Glutamatergic neuron (in vitro differentiated cells): ENCODE data around the gene NPHP4. TPM values are rescaled to one million over a fixed set of nuclear protein-coding genes. Genes with fewer than 3 reads are reported as not detected.
A peak's percentile ranks its signal among the peaks of the same experiment; 100 is the strongest.

Experiments
- DNase-seq: peaks from one replicate; pipeline ENCODE4 v3.0.0; 2022
- H3K27ac Mint-ChIP-seq: one replicate; pipeline ENCODE4 v1.8.0; 2020; ENCODE audit warnings: mild to moderate bottlenecking, mixed read lengths, inconsistent platforms; ENCODE audit not compliant: unreplicated experiment
- H3K27me3 Mint-ChIP-seq: one replicate; pipeline ENCODE4 v1.8.0; 2020; ENCODE audit warnings: mild to moderate bottlenecking, moderate library complexity, mixed read lengths, inconsistent platforms; ENCODE audit not compliant: unreplicated experiment
- H3K36me3 Mint-ChIP-seq: one replicate; pipeline ENCODE4 v1.8.0; 2020; ENCODE audit warnings: mild to moderate bottlenecking, mixed read lengths, inconsistent platforms; ENCODE audit not compliant: unreplicated experiment
- H3K4me1 Mint-ChIP-seq: one replicate; pipeline ENCODE4 v1.8.0; 2020; ENCODE audit warnings: mild to moderate bottlenecking, low read depth, mixed read lengths, inconsistent platforms; ENCODE audit not compliant: unreplicated experiment
- H3K4me3 Mint-ChIP-seq: one replicate; pipeline ENCODE4 v1.8.0; 2020; ENCODE audit warnings: mild to moderate bottlenecking, mixed read lengths, inconsistent platforms; ENCODE audit not compliant: unreplicated experiment
- H3K9me3 Mint-ChIP-seq: one replicate; pipeline ENCODE4 v1.8.0; 2020; ENCODE audit warnings: mild to moderate bottlenecking, moderate library complexity, mixed read lengths, inconsistent platforms; ENCODE audit not compliant: unreplicated experiment
- total RNA-seq: library from RNA; stranded (reverse); fragmentation: NEBNext Ultra II Directional; extraction: Animal tissue kit (Norgen Biotek cat#: 25700); gene quantifications from one replicate; pipeline ENCODE4 v1.2.1, GENCODE V29; 2021; ENCODE audit not compliant: unreplicated experiment
- TF ChIP-seq, protein P1 (sequence below): fragments of 200-600 bp; sonication (generic); IDR thresholded peaks from one replicate; pipeline ENCODE4 v1.5.0; 2021; ENCODE audit not compliant: partially characterized antibody, unreplicated experiment

NPHP4 gene
- total RNA-seq, 1 donor from 2014 or later = 28.4 TPM

DNA sequence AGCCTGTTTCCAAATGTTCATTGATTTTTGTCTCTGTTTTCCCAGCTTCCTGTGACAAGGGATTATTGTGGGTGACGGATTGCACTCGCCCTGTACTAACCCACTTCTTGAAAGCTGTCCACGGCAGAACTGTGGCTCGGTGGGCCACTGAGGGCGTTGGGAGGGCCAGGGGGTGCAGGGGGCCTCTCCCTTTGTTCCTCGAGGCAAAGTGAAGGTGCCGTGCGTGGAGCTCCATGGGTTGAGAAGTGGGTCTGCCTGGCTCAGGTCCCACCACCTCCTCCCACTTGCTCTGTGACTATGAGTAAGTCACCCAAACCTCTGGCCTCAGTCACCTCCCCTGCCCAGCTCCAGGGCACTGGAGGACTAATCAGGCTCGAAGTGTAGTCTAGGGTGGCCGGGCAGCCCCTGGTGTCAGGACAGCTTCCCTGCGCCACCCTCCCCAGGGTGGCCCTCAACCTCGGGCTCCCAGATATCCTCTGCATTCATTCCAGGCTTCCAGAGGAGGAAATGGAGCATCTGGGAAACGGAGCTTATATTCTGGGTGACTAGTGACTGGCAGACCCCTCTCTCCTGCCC lies 148.6 kb downstream of the NPHP4 start:
- no peak for DNase-seq
- peaks cover 5% of the 10 kb centered on the region for H3K27me3 Mint-ChIP-seq
- peak overlapping the region; percentile 15 for H3K4me3 Mint-ChIP-seq
- TF ChIP-seq, protein P1, sequence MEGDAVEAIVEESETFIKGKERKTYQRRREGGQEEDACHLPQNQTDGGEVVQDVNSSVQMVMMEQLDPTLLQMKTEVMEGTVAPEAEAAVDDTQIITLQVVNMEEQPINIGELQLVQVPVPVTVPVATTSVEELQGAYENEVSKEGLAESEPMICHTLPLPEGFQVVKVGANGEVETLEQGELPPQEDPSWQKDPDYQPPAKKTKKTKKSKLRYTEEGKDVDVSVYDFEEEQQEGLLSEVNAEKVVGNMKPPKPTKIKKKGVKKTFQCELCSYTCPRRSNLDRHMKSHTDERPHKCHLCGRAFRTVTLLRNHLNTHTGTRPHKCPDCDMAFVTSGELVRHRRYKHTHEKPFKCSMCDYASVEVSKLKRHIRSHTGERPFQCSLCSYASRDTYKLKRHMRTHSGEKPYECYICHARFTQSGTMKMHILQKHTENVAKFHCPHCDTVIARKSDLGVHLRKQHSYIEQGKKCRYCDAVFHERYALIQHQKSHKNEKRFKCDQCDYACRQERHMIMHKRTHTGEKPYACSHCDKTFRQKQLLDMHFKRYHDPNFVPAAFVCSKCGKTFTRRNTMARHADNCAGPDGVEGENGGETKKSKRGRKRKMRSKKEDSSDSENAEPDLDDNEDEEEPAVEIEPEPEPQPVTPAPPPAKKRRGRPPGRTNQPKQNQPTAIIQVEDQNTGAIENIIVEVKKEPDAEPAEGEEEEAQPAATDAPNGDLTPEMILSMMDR = no peak
- H3K4me1 Mint-ChIP-seq = peaks cover 9% of the 10 kb centered on the region
- H3K9me3 Mint-ChIP-seq = peaks cover 5% of the 10 kb centered on the region
- no peak overlapping the region for H3K27ac Mint-ChIP-seq
- no peaks in the 10 kb centered on the region for H3K36me3 Mint-ChIP-seq

DNA sequence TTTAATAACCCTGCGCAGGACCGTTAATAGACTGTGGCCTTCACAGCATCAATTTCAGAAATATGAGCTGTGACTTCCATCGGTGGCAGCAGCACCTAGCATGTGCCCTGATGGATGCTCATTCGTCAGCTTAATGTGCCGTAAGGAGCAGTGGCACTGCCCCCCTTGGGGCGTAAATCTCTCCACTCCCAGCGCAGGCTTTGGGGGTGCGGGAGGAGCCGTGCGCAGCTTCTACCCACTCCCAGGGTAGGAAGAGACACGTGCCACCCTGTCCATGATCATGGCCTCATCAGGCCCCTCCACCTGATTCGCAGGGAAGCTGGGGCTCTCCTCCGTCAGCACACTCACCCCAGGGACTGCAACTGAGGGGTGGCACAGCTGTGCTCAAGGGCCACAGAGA lies 149.5 kb downstream of the NPHP4 start:
- no peak for DNase-seq
- no peak overlapping the region for H3K4me3 Mint-ChIP-seq
- peaks cover 5% of the 10 kb centered on the region for H3K9me3 Mint-ChIP-seq
- no peaks in the 10 kb centered on the region for H3K36me3 Mint-ChIP-seq
- H3K27me3 Mint-ChIP-seq = peaks cover 5% of the 10 kb centered on the region
- TF ChIP-seq, protein P1 = no peak
- H3K4me1 Mint-ChIP-seq = peaks cover 9% of the 10 kb centered on the region
- H3K27ac Mint-ChIP-seq = no peak overlapping the region

DNA sequence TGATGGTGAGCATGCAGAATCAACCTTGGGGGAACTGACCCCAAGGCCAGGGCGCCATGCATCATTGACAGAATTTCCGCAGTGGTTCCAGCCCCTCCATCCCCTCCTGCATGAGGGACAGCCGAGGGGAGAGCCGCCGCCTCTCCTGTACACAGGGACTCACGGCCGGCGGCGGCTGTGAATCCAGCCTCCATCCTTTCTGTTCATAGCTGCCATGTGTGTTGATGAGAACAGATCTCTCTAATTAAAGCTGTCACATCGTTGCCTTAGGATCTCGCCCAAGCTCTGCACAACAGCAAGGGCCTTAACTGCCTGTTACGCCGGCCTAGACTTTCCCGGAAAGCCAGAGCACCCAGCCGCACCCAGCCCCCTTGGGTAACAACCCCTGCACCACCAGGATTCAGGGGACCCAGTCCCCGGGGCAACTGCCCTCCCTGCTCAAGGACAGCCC lies 151.6 kb downstream of the NPHP4 start:
- TF ChIP-seq, protein P1 = no peak
- Mint-ChIP-seq H3K4me3 (no peak overlapping the region), H3K4me1 (peaks cover 9% of the 10 kb centered on the region), H3K27me3 (peaks cover 3% of the 10 kb centered on the region), H3K9me3 (peaks cover 5% of the 10 kb centered on the region), H3K27ac (no peak overlapping the region), H3K36me3 (no peaks in the 10 kb centered on the region)
- DNase-seq = no peak

DNA sequence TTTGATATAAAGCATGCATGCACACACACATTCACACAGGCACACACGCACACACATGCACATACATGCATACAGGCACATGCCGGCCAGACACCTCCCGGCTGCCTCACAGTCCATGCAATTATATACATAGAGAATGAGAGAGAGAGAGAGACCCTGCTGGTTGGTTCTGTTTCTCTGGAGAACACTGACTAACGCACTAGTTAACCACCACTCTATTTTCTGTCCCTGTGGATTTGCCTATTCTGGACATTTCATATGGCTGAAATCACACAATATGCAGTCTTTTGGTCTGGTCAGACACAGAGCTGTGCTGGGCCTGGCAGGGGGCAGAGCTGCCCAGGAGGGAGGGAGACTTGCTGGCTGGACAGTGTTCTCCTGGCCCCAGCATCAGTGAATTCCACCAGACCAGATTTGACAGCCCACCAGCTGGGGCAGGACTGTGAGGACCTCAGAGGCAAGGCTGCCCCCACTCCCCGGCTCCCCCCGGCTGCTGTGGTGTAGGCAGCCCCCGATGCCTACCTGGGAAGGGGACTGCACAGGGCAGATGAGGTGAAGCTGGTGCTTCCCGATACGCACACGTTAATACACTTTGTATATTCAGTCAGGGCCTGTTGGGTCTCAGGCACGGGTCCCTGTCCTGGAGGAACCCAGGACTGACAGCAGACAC lies 152.2 kb downstream of the NPHP4 start:
- Mint-ChIP-seq H3K27me3 (peaks cover 3% of the 10 kb centered on the region), H3K4me3 (no peak overlapping the region), H3K36me3 (no peaks in the 10 kb centered on the region), H3K4me1 (peaks cover 9% of the 10 kb centered on the region), H3K9me3 (peaks cover 6% of the 10 kb centered on the region), H3K27ac (peak overlapping the region; percentile 48)
- DNase-seq = no peak
- TF ChIP-seq, protein P1 = no peak
